ENCODE data around the gene SLC25A18.

GRCh38 chr22:17633217-17633997, 70.1 kb downstream of the SLC25A18 start:
- TF ChIP-seq POLR2A (IDR thresholded peaks at IDR 0.05; ENCODE audit: low read depth, low read length) (no peak), POLR2AphosphoS5 (IDR thresholded peaks at IDR 0.05; ENCODE audit: low read depth, low read length) (no peak), POU2F2 (IDR thresholded peaks at IDR 0.05; ENCODE audit: low read depth, low read length) (no peak), TAF1 (IDR thresholded peaks at IDR 0.05; ENCODE audit: low read depth, low read length) (no peak), SPI1 (IDR thresholded peaks at IDR 0.05; ENCODE audit: low read depth, low read length) (no peak)

All from GM12891 (cell line).